ENCODE results near the gene DYNLRB2.

The DYNLRB2 gene

DNA sequence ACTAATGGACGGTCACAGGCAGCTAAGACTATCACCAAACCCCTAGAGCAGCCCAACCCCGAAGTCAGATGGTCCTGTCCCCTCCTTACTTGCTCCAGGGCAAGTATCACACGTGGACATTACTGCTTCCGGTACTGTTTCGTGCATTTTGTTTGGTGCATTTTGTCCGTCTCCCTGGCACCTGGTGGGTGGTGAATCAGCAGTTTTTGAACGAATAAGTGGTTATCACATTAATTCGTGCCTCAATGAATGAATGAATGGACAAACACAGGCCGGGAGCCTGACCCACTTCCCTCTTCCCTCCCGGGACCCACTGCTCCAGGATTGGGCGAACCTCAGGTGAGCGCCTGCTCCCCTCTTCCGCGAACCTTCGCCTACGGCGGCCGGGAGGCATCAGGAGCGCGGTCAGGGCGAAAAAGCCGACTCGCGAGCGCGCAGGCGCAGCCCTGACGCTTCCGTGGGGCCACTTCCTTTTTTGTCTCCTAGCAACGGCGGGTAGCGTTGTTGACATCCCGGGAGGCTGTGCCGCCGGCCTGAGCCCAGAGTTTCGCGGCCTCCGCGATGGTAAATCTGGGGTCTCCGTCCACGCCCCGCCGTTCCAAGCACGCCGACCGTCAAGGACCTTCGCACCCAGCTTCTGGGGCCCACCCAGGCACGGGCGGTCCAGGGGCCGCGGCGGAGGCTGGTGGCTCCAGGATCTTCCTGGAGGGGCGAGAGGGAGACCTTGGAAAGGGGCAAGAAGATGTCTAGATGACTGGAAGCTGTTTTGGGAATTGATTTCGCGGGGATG, at the start of gene DYNLRB2:
TSS of gene DYNLRB2 (plus strand) at position 478 of the 790 bp plus-strand sequence. CDS start at position 562, 84 bp downstream.
- peak; percentile 80 to 86 (median 82) for DNase-seq (ENCODE audit: low read depth in 3 of 3)

DNA sequence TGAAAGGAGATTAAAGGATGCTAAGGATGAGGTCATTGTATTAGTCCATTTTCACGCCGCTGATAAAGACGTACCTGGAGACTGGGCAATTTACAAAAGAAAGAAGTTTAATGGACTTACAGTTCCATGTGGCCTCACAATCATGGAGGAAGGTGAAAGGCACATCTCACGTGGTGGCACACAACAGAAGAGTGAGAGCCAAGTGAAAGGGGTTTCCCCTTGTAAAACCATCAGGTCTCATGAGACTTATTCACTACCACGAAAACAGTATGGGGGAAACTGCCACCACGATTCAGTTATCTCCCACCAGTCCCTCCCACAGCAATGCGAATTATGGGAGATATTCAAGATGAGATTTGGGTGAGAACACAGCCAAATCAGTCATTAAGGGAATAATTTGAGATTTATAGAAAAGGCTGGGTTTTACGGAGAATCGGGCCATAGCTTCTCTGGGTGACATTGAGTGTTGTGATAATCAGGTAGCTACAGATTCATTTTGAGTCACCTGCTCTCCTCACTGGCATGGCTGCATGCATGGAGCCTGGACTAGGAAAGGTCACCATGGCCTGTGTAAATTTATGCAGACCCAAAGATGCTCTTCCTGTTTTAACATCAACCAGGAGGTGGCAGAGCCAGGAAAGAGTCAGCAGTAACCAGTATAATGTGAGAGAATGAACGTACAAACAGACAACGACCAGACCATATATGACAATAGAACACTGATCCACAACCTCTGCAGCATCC, 40.5 kb upstream of the DYNLRB2 start:
- DNase-seq (ENCODE audit: low read depth in 3 of 3), result no peak

GRCh38 chr16:80500961-80501525, 39.8 kb upstream of the DYNLRB2 start:
- DNase-seq (ENCODE audit: low read depth in 3 of 3), result no peak

GRCh38 chr16:80503107-80503506, 37.7 kb upstream of the DYNLRB2 start:
- no peak for DNase-seq (ENCODE audit: low read depth in 3 of 3)

DNA sequence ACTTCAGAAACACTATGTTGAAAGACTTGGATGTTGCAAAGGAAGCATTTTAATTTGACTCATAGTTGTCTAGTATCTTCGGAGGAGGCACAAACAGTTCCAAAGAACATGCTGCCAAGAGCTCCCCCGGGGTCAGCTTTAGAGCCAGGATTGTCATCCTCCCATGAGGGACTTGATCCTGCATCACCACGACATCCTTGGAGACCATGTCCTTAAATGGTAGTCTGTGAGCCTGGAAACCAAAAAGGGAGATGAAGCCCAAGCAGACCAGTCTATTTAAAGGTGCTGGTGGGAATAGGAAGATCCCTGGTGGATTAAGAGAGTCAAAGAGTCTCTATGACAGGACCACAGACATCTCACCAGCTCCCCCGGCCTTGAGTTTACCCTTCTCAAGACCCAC, 33.3 kb upstream of the DYNLRB2 start:
- DNase-seq (ENCODE audit: low read depth in 3 of 3), result no peak

- DNase-seq (ENCODE audit: low read depth in 3 of 3), result no peak
Measured at GRCh38 chr16:80509872-80510271, 30.9 kb upstream of the DYNLRB2 start.

GRCh38 chr16:80511824-80512592, 28.8 kb upstream of the DYNLRB2 start:
- no peak for DNase-seq (ENCODE audit: low read depth in 3 of 3)

DNA sequence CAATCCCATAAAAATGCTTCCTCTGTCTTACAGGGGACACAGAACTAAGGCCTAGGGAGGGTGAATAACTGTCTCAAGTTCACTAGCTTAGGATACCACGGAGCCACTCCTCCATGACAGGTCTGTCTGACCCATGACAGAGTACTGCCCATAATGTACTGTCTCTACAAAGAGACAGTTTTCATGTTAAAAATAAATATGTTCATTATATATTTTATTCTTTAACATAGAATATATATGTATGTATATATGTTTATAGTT, 28.3 kb upstream of the DYNLRB2 start:
- DNase-seq (ENCODE audit: low read depth in 3 of 3), result no peak

- DNase-seq (ENCODE audit: low read depth in 3 of 3), result no peak
Measured at GRCh38 chr16:80515374-80515773, 25.4 kb upstream of the DYNLRB2 start.

GRCh38 chr16:80517846-80518245, 22.9 kb upstream of the DYNLRB2 start:
- no peak for DNase-seq (ENCODE audit: low read depth in 3 of 3)

- peak in 1 of 3 donors; percentile 10 for DNase-seq (ENCODE audit: low read depth in 3 of 3)
Measured at GRCh38 chr16:80518436-80518835, 22.4 kb upstream of the DYNLRB2 start.

DNA sequence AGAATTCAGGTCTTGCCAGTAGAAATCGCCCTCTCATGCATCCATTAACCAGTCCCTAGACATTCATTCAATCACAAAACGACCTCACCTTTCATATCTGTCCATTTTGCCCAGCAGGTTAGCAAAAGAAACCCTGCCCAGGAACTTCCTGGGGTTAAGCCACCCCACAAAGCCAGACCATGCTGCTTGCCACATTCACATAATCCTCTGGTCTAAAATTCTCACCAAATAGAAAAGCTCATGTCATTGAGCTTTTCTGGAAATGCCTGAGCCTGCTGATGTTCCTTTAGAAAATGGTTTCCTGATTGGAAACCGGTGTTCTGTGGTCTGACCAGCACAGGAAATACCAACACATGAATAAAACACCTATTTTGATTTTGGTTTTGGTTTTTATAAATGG, 21.6 kb upstream of the DYNLRB2 start:
- DNase-seq (ENCODE audit: low read depth in 3 of 3), result no peak

DNA sequence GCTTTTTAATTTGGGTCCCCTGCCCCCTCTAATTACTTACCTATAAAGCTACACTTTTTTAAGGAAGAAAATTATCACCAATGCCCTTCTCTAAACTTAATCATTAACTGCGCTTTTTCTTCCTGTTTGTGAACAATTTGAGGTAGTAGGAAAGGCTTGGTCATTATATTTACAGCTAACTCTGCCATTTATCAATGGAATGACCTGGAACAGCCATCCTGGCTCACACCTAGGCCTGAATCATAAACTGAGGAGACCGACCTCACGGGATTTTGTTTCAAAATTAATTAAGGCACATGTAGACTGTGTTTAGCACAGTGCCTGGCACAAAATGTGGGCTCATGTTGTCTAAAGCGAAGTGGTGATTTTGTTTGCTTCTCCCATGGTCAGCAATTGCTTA, 15.4 kb upstream of the DYNLRB2 start:
- no peak for DNase-seq (ENCODE audit: low read depth in 3 of 3)

DNA sequence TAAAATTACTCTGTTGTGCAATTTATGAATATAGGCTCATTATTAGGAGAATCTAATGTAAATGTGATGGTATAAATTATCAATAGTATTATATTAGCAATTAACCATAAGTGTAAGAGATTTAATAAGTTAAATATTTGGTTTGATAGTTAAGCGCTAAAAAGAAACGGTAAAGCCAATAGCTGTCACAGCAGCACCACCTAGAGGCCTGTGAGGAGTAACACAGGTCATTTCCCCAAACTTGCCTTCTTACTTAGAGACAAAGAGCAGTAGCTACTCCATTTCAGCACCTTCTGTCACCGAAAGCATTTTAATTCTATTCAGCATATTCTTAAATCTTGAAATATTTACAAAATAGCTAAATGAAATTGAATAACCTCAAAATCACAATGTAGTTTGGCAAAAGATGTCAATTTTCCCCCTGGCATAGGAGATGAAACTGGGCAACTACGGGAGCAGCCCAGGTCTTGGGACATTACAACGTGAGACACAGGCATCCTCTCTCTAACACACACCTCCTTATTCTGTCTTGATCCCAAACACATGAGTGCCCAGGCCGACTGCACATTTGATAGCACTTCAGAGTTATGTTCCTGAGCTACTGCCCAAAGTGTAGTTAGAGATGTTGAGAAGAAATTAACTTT, 14.3 kb upstream of the DYNLRB2 start:
- DNase-seq (ENCODE audit: low read depth in 3 of 3), result peak; percentile 17 to 41 (median 27)

GRCh38 chr16:80527297-80527696, 13.5 kb upstream of the DYNLRB2 start:
- peak; percentile 32 to 59 (median 39) for DNase-seq (ENCODE audit: low read depth in 3 of 3)

DNA sequence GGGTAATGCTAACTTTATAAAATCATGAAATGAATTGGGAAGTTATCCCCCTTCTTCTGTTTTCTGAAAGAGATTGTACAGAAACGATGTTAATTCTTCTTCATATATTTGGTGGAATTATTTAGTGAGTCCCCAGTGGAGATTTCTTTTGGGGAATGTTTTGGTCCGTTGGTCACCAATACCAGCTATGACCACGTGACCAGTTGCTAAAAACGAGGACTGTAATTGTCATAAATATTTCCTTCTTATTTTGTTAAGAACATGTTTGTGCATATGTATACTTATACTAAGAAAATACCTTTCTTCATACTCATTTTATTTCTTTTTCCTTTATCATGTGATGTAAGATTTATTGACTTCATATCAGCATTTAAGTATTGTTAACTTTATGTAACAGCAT, 10.3 kb upstream of the DYNLRB2 start:
- no peak for DNase-seq (ENCODE audit: low read depth in 3 of 3)

DNA sequence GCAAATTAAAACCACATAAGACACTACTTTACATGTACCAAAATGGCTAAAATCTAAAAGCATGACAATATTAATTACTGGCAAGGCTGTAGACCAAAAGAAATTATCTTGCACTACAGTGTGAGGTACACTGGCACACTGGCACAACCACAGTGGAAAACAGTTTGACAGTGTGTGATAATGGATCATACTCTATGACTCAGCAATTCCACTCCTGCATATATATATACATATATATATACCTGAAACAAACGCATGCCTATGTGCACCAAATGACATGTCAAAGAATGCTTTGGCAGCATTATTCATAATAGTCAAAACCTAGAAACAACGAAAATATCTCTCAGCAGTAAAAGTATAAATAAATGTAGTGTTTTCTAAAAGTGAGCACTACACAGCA, 4.6 kb upstream of the DYNLRB2 start:
- no peak for DNase-seq (ENCODE audit: low read depth in 3 of 3)

- no peak for DNase-seq (ENCODE audit: low read depth in 3 of 3)
Measured at GRCh38 chr16:80541306-80541694, 507 bp downstream of the DYNLRB2 start.

DNA sequence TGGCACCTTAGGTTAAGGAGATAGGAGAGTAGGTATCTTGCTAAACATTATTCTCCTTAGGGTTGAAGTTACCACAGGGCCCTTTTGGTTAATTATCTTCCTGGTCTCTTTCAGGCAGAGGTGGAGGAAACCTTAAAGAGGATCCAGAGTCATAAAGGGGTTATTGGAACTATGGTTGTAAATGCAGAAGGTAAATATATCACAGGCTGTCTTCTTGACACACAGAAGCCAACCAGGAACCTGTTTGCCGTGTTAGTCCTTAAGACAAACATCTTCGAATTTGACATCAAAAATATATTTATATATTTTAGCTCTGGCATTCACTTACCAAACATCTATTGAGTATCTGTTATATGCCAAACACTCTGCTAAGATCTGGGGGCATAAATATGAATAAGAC, 2.4 kb downstream of the DYNLRB2 start:
- DNase-seq (ENCODE audit: low read depth in 3 of 3), result no peak

DNA sequence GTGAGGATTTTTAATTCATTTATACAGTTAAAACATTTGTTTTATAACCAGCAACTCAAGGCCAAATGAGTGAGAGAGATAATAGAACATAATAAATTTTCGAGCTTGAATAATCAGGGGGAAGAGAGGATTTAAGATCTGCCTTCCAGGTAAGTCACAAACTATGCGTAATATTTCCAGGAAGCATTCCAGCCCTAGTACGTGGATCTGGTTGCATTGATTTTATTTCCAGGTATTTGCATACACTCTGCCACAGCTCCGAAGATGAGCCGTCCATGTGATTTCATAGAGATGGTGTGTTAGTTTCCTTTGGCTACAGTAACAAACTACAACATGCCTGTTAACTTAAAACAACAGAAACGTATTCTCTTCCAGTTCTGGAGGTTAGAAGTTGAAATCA, 3.5 kb downstream of the DYNLRB2 start:
- no peak for DNase-seq (ENCODE audit: low read depth in 3 of 3)

DNA sequence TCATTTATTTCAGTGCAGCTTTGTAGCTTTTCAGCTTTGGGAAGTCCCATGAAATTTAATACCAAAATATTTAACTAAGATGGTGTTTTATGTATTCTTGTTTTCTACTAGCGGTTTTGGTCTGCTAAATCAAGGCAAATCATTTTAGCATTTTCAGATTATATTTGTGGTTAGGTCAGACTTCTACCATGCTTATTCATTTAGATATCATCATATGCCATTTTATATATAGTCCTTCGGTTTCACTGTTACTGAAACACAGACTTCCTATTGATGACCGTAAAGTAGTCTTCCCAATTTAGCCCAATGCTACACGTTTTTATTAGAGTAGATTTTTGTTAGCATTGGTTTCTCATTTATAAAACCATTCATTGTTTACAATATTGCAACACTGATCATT, 5.5 kb downstream of the DYNLRB2 start:
- no peak for DNase-seq (ENCODE audit: low read depth in 3 of 3)

DNA sequence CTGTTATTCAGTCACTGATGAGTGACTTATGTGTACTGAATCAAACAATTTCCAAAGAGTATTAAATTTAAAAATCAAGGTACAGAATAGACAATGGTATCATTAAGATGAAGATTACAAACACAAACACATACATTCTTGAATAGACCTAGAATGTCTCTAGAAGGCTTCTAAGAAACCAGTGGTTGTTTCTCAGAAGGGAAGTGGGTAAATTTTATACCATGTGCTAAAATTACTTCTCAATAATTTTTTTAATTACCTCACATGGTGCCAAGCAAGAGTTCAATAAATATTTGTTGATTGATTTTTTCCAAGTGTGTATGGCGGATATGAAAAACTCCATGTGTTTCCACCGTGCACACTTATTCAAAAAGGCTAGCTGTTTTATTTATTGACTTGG, 6.4 kb downstream of the DYNLRB2 start:
- no peak for DNase-seq (ENCODE audit: low read depth in 3 of 3)

Data from stimulated activated CD4-positive, alpha-beta T cell treated with anti-CD3 and anti-CD28 coated beads, TNF-alpha, amount 100 ng/mL, for 48 hours (primary cell).